HepG2 (cell line): ENCODE data around the gene C4BPA.

Experiments used
- BRCA1 ChIP-seq: sonication (generic); formaldehyde crosslinking; IDR thresholded peaks from 2 replicates; pipeline ENCODE4 v1.4.0; 2020; ENCODE audit warnings: missing genetic modification reagents
- CTCF ChIP-seq: sonication (generic); formaldehyde crosslinking; IDR thresholded peaks from 2 replicates; pipeline ENCODE4 v1.5.0; 2020; ENCODE audit warnings: mild to moderate bottlenecking, missing genetic modification reagents, moderate library complexity
- DPF2 ChIP-seq: sonication (generic); formaldehyde crosslinking; IDR thresholded peaks from 2 replicates; pipeline ENCODE4 v1.4.0; 2020; ENCODE audit warnings: mild to moderate bottlenecking, low read depth, missing genetic modification reagents, borderline replicate concordance
- EZH2 ChIP-seq: conservative IDR thresholded peaks from 2 replicates; pipeline ENCODE4 v1.6.1; 2012; ENCODE audit warnings: mild to moderate bottlenecking, low read depth, low read length, moderate library complexity

- TF ChIP-seq CTCF (CRISPR knock-in tag) (no peak), DPF2 (CRISPR knock-in tag) (no peak), EZH2 (no peak), BRCA1 (no peak)
These were observed 70.9 kb downstream of the C4BPA start for GRCh38 chr1:207174913-207175312.
